H1 (cell line): ENCODE measurements around the gene MST1R. TPM values are rescaled to one million over a fixed set of nuclear protein-coding genes. Genes with fewer than 3 reads are reported as not detected.

ENCODE experiments used
- CTCF ChIA-PET: fragments of 300-600 bp; sonication (Branson Sonifier 250); formaldehyde crosslinking; loops from one replicate; lab custom pipeline; 2021; ENCODE audit not compliant: partially characterized antibody; lab: Charles Lee
- POLR2A ChIA-PET: fragments of 300-600 bp; sonication (Branson Sonifier 250); formaldehyde crosslinking; loops from one replicate; lab custom pipeline; 2021; ENCODE audit warnings: inconsistent platforms; ENCODE audit not compliant: partially characterized antibody; lab: Charles Lee
- DNase-seq, 2 experiments: peaks; one replicate each; pipeline versions ENCODE4 v3.0.0 to v3.0.0-alpha.2; 2010 to 2022; ENCODE audit warnings: low spot score in 2 of 2, low read depth in 1 of 2, mixed read lengths in 1 of 2
- FAIRE-seq: peaks from 2 replicates; lab custom pipeline; 2011; peaks lifted over from hg19 to GRCh38; lab: Jason Lieb, UNC
- H2AFZ ChIP-seq: 2 replicates; pipeline ENCODE4 v1.8.1; 2012; ENCODE audit warnings: low read length, inconsistent platforms
- H2AK5ac ChIP-seq: 2 replicates; pipeline ENCODE4 v1.6.1; 2013; ENCODE audit warnings: low read depth, low read length
- H2BK120ac ChIP-seq: replicated peaks from 2 replicates; pipeline ENCODE3; 2013; ENCODE audit warnings: low read depth, low read length, inconsistent platforms
- H2BK12ac ChIP-seq: 2 replicates; pipeline ENCODE4 v1.6.1; 2013; ENCODE audit warnings: low read depth, low read length
- H2BK15ac ChIP-seq: 2 replicates; pipeline ENCODE4 v1.6.1; 2013; ENCODE audit warnings: low read length
- H2BK20ac ChIP-seq: 2 replicates; pipeline ENCODE4 v1.6.1; 2013; ENCODE audit warnings: low read length
- H2BK5ac ChIP-seq: 2 replicates; pipeline ENCODE4 v1.6.1; 2013; ENCODE audit warnings: low read depth, low read length
- H3K14ac ChIP-seq: 2 replicates; pipeline ENCODE4 v1.6.1; 2013; ENCODE audit warnings: inconsistent platforms; ENCODE audit not compliant: insufficient read length
- H3K18ac ChIP-seq: 2 replicates; pipeline ENCODE4 v1.6.1; 2013; ENCODE audit warnings: low read length; ENCODE audit errors: extremely low read depth
- H3K23ac ChIP-seq: 2 replicates; pipeline ENCODE4 v1.6.1; 2013; ENCODE audit warnings: inconsistent platforms; ENCODE audit not compliant: insufficient read length
- H3K23me2 ChIP-seq: 2 replicates; pipeline ENCODE4 v1.6.1; 2013; ENCODE audit warnings: low read depth, low read length
- H3K27ac ChIP-seq: 2 replicates; pipeline ENCODE4 v1.6.1; 2011; ENCODE audit warnings: low read depth, low read length, inconsistent platforms
- H3K27me3 ChIP-seq, 4 experiments: replicated peaks in 1 of 4; 1 replicate in 1 of 4; 2 replicates in 3 of 4; pipeline versions ENCODE4 v1.6.1 to v1.8.1; 2011 to 2013; ENCODE audit warnings: low read length in 3 of 4, mild to moderate bottlenecking in 3 of 4, inconsistent platforms in 2 of 4, mixed read lengths in 2 of 4, moderate library complexity in 1 of 4; ENCODE audit not compliant: control insufficient read depth in 3 of 4, insufficient read depth in 3 of 4; ENCODE audit errors: extremely low read depth in 1 of 4
- H3K36me3 ChIP-seq, 4 experiments: 2 replicates each; pipeline versions ENCODE4 v1.6.1 to v1.8.1; 2011 to 2013; ENCODE audit warnings: mild to moderate bottlenecking in 4 of 4, low read length in 3 of 4, moderate library complexity in 2 of 4, control low read depth in 1 of 4, inconsistent platforms in 1 of 4; ENCODE audit not compliant: insufficient read depth in 4 of 4, control insufficient read depth in 2 of 4
- H3K4ac ChIP-seq: replicated peaks from 2 replicates; pipeline ENCODE3; 2013; ENCODE audit warnings: low read length, low read depth, mixed read lengths, inconsistent platforms; ENCODE audit not compliant: insufficient read length
- H3K4me1 ChIP-seq, 4 experiments: replicated peaks in 1 of 4; 1 replicate in 1 of 4; 2 replicates in 3 of 4; pipeline versions ENCODE4 v1.6.1 to v1.8.1; 2011 to 2013; ENCODE audit warnings: low read length in 3 of 4, inconsistent platforms in 2 of 4, mixed read lengths in 1 of 4; ENCODE audit not compliant: insufficient read depth in 4 of 4, control insufficient read depth in 3 of 4
- H3K4me2 ChIP-seq, 2 experiments: 2 replicates each; pipeline versions ENCODE4 v1.6.1 to v1.8.1; 2011 to 2013; ENCODE audit warnings: low read depth in 2 of 2, low read length in 2 of 2, control low read depth in 1 of 2, inconsistent platforms in 1 of 2, mild to moderate bottlenecking in 1 of 2; ENCODE audit not compliant: insufficient read depth in 1 of 2
- H3K4me3 ChIP-seq, 4 experiments: fragments of 200-600, 300-600 bp in 1 of 4; sonication (generic), shearing (Covaris generic), sonication (Bioruptor Twin) in 1 of 4; 2 replicates each; pipeline versions ENCODE4 v1.5.1 to v1.8.1; 2011 to 2016; ENCODE audit warnings: low read length in 4 of 4, low read depth in 3 of 4, control low read depth in 2 of 4, inconsistent platforms in 2 of 4, mild to moderate bottlenecking in 2 of 4, mixed read lengths in 1 of 4, moderate library complexity in 1 of 4; ENCODE audit not compliant: insufficient read depth in 2 of 4; ENCODE audit errors: extremely low read depth in 1 of 4
- H3K56ac ChIP-seq: replicated peaks from 2 replicates; pipeline ENCODE3; 2013; ENCODE audit warnings: low read depth, mild to moderate bottlenecking, mixed read lengths, low read length, inconsistent platforms; ENCODE audit not compliant: insufficient read length
- H3K79me1 ChIP-seq: 2 replicates; pipeline ENCODE4 v1.6.1; 2013; ENCODE audit warnings: low read depth, low read length, control low read depth
- H3K79me2 ChIP-seq, 2 experiments: 2 replicates each; pipeline versions ENCODE4 v1.6.1 to v1.8.1; 2012 to 2013; ENCODE audit warnings: low read length in 2 of 2, mild to moderate bottlenecking in 2 of 2, inconsistent platforms in 1 of 2; ENCODE audit not compliant: insufficient read depth in 2 of 2, control insufficient read depth in 1 of 2
- H3K9ac ChIP-seq, 4 experiments: replicated peaks in 1 of 4; 1 replicate in 1 of 4; 2 replicates in 3 of 4; pipeline versions ENCODE4 v1.6.1 to v1.8.1; 2011 to 2013; ENCODE audit warnings: low read depth in 3 of 4, low read length in 3 of 4, control low read depth in 2 of 4, mild to moderate bottlenecking in 2 of 4, moderate library complexity in 2 of 4, inconsistent platforms in 1 of 4; ENCODE audit errors: extremely low read depth in 1 of 4
- H3K9me3 ChIP-seq, 2 experiments: 2 replicates each; pipeline versions ENCODE4 v1.6.1 to v1.8.1; 2012 to 2013; ENCODE audit warnings: mild to moderate bottlenecking in 2 of 2, moderate library complexity in 2 of 2, control low read depth in 1 of 2, inconsistent platforms in 1 of 2, low read depth in 1 of 2, low read length in 1 of 2, mixed read lengths in 1 of 2; ENCODE audit not compliant: insufficient read depth in 2 of 2
- H4K20me1 ChIP-seq, 2 experiments: replicated peaks in 1 of 2; 2 replicates each; pipeline versions ENCODE3 to v1.8.1; 2011 to 2013; ENCODE audit warnings: inconsistent platforms in 2 of 2, low read length in 2 of 2, mild to moderate bottlenecking in 1 of 2; ENCODE audit not compliant: insufficient read depth in 2 of 2, control insufficient read depth in 1 of 2
- H4K5ac ChIP-seq: 2 replicates; pipeline ENCODE4 v1.6.1; 2013; ENCODE audit warnings: low read length, low read depth, mixed read lengths, inconsistent platforms; ENCODE audit not compliant: insufficient read length
- H4K8ac ChIP-seq: 2 replicates; pipeline ENCODE4 v1.8.0; 2013; ENCODE audit warnings: mild to moderate bottlenecking, moderate library complexity, low read length, inconsistent platforms; ENCODE audit not compliant: insufficient read depth; ENCODE audit errors: extremely low read depth
- H4K91ac ChIP-seq: replicated peaks from 2 replicates; pipeline ENCODE3; 2013; ENCODE audit warnings: low read length, mixed read lengths, inconsistent platforms; ENCODE audit not compliant: insufficient read length
- CBX5 ChIP-seq: fragments of 300-800, 300-1000 bp; sonication (generic); IDR thresholded peaks from 2 replicates; pipeline ENCODE4 v1.7.1; 2016; ENCODE audit warnings: antibody characterized with exemption, low read length, low read depth
- CHD1 ChIP-seq: IDR thresholded peaks from 2 replicates; pipeline ENCODE4 v1.6.1; 2012; ENCODE audit warnings: low read depth, low read length, improper control_type of control experiment
- CREB1 ChIP-seq: IDR thresholded peaks from 2 replicates; pipeline ENCODE4 v1.6.1; 2012; ENCODE audit warnings: inconsistent platforms
- JUND ChIP-seq: IDR thresholded peaks from 2 replicates; pipeline ENCODE4 v1.6.1; 2011; ENCODE audit warnings: mild to moderate bottlenecking, improper control_type of control experiment, low read length
- NANOG ChIP-seq: IDR thresholded peaks from 2 replicates; pipeline ENCODE4 v1.6.1; 2011; ENCODE audit warnings: low read length, low read depth, mild to moderate bottlenecking, inconsistent platforms; ENCODE audit not compliant: insufficient read depth, poor library complexity, severe bottlenecking
- PHF8 ChIP-seq: fragments of 200-600 bp; sonication (generic); conservative IDR thresholded peaks from 2 replicates; pipeline ENCODE4 v1.7.1; 2012; ENCODE audit warnings: low read depth, mild to moderate bottlenecking, inconsistent platforms, low read length, moderate library complexity
- RXRA ChIP-seq: IDR thresholded peaks from 2 replicates; pipeline ENCODE4 v1.6.1; 2011; ENCODE audit warnings: low read depth, mild to moderate bottlenecking, low read length, moderate library complexity; ENCODE audit not compliant: insufficient read depth
- SP2 ChIP-seq: IDR thresholded peaks from 2 replicates; pipeline ENCODE4 v1.6.1; 2012; ENCODE audit warnings: mild to moderate bottlenecking, low read length, inconsistent platforms
- SUZ12 ChIP-seq: fragments of 200-600 bp; sonication (generic); IDR thresholded peaks from 2 replicates; pipeline ENCODE4 v1.6.1; 2012; ENCODE audit warnings: mild to moderate bottlenecking, inconsistent platforms, low read length, moderate library complexity, mixed read lengths
- YY1 ChIP-seq: IDR thresholded peaks from 2 replicates; pipeline ENCODE4 v1.6.1; 2011; ENCODE audit warnings: low read depth, mild to moderate bottlenecking, low read length
- WGBS, 2 experiments: shearing (Covaris generic) in 1 of 2; methylation state at CpG; one replicate each; pipeline versions ENCODE4 v1.1.6 to v1.1.7; 2013 to 2015; ENCODE audit warnings: low lambda C conversion rate in 2 of 2, mixed read lengths in 2 of 2, inconsistent platforms in 1 of 2, low coverage in 1 of 2, missing lambda C conversion rate in 1 of 2; ENCODE audit not compliant: insufficient replicate concordance in 2 of 2, insufficient coverage in 1 of 2, insufficient read length in 1 of 2; ENCODE audit errors: extremely low coverage in 1 of 2, missing lambda C conversion rate in 1 of 2; 5-methylcytosine and 5-hydroxymethylcytosine counted together
- polyA plus RNA-seq, 7 experiments: library from polyadenylated mRNA; depleted of rRNA in 3 of 7; stranded (reverse) in 5 of 7; unstranded in 2 of 7; fragments of >200 nt in 5 of 7; fragments of 200-250 nt in 2 of 7; gene quantifications; 1 replicate in 5 of 7; 2 replicates in 1 of 7; 4 replicates in 1 of 7; pipeline versions ENCODE4 v1.2.1 to v1.2.3, GENCODE V29; 2011 to 2013; ENCODE audit warnings: missing spikeins in 2 of 7, mixed read lengths in 2 of 7
- total RNA-seq: library from RNA; stranded (reverse); fragmentation: NEBNext Ultra II Directional; extraction: Animal tissue kit (Norgen Biotek cat#: 25700); gene quantifications from 2 replicates; pipeline ENCODE4 v1.2.1, GENCODE V29; 2021
- TF ChIP-seq, protein P1 (sequence below): IDR thresholded peaks from 2 replicates; pipeline ENCODE4 v1.6.1; 2011; ENCODE audit warnings: low read depth, mild to moderate bottlenecking, low read length; ENCODE audit not compliant: insufficient read depth
- TF ChIP-seq, protein P2 (sequence below): IDR thresholded peaks from 2 replicates; pipeline ENCODE4 v1.6.1; 2012; ENCODE audit warnings: low read length, inconsistent platforms

MST1R gene
- total and polyA plus RNA-seq, 2 of the 8 experiments (the other 6 are each of a cell fraction or from before 2014, with no cell fraction given): 4.8 to 7.6 TPM

DNA sequence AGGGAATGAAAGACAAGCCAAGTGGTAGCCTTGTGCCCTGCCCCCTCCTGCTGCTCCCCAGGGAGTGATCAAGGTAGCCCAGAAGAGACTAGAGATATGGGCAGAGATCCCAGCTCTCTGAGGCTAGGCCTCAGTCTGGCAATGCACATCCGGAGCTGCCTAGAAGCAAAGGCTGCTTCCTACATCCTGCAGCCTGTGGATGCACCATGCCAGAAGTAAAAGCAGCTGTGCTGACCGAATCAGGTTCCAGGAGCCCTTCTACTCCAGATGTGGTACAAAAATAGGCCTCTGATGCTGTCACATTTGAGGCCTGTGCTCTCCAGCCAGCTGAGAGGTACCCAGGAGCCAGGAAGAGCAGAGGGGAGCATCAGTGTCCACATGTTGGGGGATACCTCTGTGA, 63.3 kb downstream of the MST1R start:
- Histone ChIP-seq H3K4ac (no peak overlapping the region), H3K23me2 (no peaks in the 10 kb centered on the region), H4K91ac (no peak overlapping the region), H2AK5ac (no peak overlapping the region), H2AFZ (no peak overlapping the region), H2BK12ac (no peak overlapping the region), H3K27me3 (no peaks in the 10 kb centered on the region), H4K20me1 (peaks cover 0 to 5% of the 10 kb centered on the region in 2 experiments), H3K79me2 (no peaks in the 10 kb centered on the region), H3K27ac (no peak overlapping the region), H3K14ac (no peak overlapping the region), H3K23ac (no peak overlapping the region), H3K9ac (no peak overlapping the region), H4K5ac (no peak overlapping the region), H3K56ac (no peak overlapping the region), H3K4me1 (peaks cover 0 to 6% (median 0%) of the 10 kb centered on the region in 4 experiments; a peak in 2 of 7 replicates), H2BK20ac (no peak overlapping the region), H4K8ac (no peak overlapping the region), H3K4me3 (no peak overlapping the region), H3K36me3 (peaks cover 4 to 36% (median 34%) of the 10 kb centered on the region in 4 experiments), H3K79me1 (no peaks in the 10 kb centered on the region), H3K18ac (no peak overlapping the region), H3K9me3 (no peaks in the 10 kb centered on the region), H2BK120ac (no peak overlapping the region), H2BK5ac (no peak overlapping the region), H2BK15ac (no peak overlapping the region), H3K4me2 (no peak overlapping the region)
- no peak for FAIRE-seq
- POLR2A ChIA-PET: interaction anchor here (0.8 to 1.0 kb wide), 3 partner anchors 16 to 45 kb away, joined by 3 read pairs; no protein-coding TSS in a partner anchor
- no peak for DNase-seq
- CTCF ChIA-PET: interaction anchor here (0.6 to 15.2 kb wide), 24 partner anchors 10 to 853 kb away, joined by 3 to 306 read pairs (median 10); partner anchors contain the start of genes AMIGO3, CDHR4, INKA1 and IP6K1
- 94% methylated on average over 2 of the region's 2 CpGs; no CpG with 5 or more reads in 1 of the 2 experiments for WGBS, 2 experiments
- TF ChIP-seq YY1 (no peak), SP2 (no peak), RXRA (no peak), JUND (no peak), PHF8 (no peak), CREB1 (no peak), NANOG (no peak), SUZ12 (no peak), CHD1 (no peak), CBX5 (no peak)
- TF ChIP-seq, protein P1, sequence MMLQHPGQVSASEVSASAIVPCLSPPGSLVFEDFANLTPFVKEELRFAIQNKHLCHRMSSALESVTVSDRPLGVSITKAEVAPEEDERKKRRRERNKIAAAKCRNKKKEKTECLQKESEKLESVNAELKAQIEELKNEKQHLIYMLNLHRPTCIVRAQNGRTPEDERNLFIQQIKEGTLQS: no peak
- TF ChIP-seq, protein P2, sequence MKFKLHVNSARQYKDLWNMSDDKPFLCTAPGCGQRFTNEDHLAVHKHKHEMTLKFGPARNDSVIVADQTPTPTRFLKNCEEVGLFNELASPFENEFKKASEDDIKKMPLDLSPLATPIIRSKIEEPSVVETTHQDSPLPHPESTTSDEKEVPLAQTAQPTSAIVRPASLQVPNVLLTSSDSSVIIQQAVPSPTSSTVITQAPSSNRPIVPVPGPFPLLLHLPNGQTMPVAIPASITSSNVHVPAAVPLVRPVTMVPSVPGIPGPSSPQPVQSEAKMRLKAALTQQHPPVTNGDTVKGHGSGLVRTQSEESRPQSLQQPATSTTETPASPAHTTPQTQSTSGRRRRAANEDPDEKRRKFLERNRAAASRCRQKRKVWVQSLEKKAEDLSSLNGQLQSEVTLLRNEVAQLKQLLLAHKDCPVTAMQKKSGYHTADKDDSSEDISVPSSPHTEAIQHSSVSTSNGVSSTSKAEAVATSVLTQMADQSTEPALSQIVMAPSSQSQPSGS: no peak
